ENCODE results near the gene NAV3. TPM values are rescaled to one million over a fixed set of nuclear protein-coding genes. Genes with fewer than 3 reads are reported as not detected.

NAV3 gene
- total RNA-seq, 1 experiment from 2014 or later: 3.4 TPM

DNA sequence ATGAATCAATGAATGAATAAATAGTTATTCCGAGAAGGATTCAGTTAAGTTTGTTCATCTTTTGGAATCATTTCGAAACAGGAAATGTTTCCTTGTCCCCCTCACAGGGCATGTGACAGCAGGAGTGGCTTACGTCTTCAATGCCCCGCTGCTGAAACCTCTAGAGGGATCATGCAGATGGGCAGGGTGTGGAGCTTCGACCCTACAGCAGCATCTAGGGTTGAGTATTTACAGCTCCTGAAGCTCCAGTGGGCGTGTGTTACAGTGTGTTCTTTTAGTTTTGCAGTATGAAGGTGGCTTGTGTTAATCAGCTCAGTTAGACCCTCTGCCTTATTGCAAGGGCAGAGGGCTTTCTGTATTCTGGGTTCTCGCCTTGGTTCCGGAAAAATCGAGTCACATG, 2.6 kb downstream of the NAV3 start:
- Histone ChIP-seq H3K4me3 (ENCODE audit: low read length) (no peak overlapping the region), H3K9me2 (replicated peaks; ENCODE audit: insufficient read depth, low read length) (no peaks in the 10 kb centered on the region), H2AFZ (ENCODE audit: low read length) (no peak overlapping the region), H3K4me1 (ENCODE audit: low read length) (no peaks in the 10 kb centered on the region), H3K27ac (ENCODE audit: low read length) (no peak overlapping the region), H3K36me3 (ENCODE audit: insufficient read depth, low read length) (no peaks in the 10 kb centered on the region), H3K4me2 (ENCODE audit: low read depth, low read length, poor library complexity, severe bottlenecking) (no peak overlapping the region), H4K20me1 (ENCODE audit: insufficient read depth, low read depth, low read length) (no peaks in the 10 kb centered on the region), H3K27me3 (ENCODE audit: low read length) (0 out of 2 replicates have a peak, but pooled peaks cover 2% of the 10 kb centered on the region), H3K79me2 (ENCODE audit: low read length) (no peaks in the 10 kb centered on the region), H3K9me3 (ENCODE audit: low read length) (no peaks in the 10 kb centered on the region), H3K9ac (ENCODE audit: low read length) (no peak overlapping the region)
- DNase-seq: no peak

DNA sequence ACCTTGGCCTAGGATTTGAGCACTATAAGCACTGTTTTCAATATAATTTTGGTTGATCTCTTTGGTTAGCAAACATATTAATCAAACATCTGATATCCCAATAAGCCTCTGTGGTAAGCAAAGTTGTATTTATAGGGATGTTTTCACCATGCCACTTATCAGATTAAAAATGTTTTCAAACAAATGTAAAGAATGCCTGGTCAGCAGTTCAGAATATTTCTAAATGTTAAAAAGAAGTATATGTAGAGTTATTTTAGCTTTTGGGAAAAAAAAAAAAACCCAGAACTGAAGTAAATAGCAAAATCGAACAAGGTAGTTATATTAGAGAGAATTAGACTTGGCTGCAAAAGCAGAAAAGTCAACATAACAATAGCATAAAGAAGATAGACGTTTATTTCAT, 3.9 kb downstream of the NAV3 start:
- no peak for DNase-seq
- Histone ChIP-seq H3K36me3 (ENCODE audit: insufficient read depth, low read length) (no peaks in the 10 kb centered on the region), H3K4me1 (ENCODE audit: low read length) (no peaks in the 10 kb centered on the region), H3K4me2 (ENCODE audit: low read depth, low read length, poor library complexity, severe bottlenecking) (no peak overlapping the region), H3K9me2 (replicated peaks; ENCODE audit: insufficient read depth, low read length) (no peaks in the 10 kb centered on the region), H2AFZ (ENCODE audit: low read length) (no peak overlapping the region), H3K27me3 (ENCODE audit: low read length) (0 out of 2 replicates have a peak, but pooled peaks cover 2% of the 10 kb centered on the region), H3K79me2 (ENCODE audit: low read length) (no peaks in the 10 kb centered on the region), H3K9ac (ENCODE audit: low read length) (no peak overlapping the region), H4K20me1 (ENCODE audit: insufficient read depth, low read depth, low read length) (no peaks in the 10 kb centered on the region), H3K27ac (ENCODE audit: low read length) (no peak overlapping the region), H3K9me3 (ENCODE audit: low read length) (no peaks in the 10 kb centered on the region), H3K4me3 (ENCODE audit: low read length) (no peak overlapping the region)

DNA sequence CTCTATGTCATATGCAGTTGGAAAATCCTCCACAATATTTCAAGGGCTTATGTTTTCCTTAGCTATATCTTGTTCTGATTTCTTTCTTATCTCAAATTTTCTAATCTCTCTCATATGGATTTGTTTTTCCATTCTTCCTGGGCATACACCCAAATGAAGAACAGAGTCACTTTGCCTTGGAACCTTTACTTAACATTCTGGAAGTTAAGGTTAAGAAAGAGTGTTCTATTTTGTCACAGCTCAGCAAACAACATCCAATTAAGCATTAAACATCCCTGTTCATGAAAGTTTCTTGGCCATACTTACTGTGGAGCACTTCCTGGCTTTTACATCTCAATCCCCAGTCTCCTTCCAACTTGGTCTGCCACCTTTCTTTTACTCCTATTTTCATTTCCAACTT, 5.3 kb downstream of the NAV3 start:
- Histone ChIP-seq H2AFZ (ENCODE audit: low read length) (no peak overlapping the region), H3K9me3 (ENCODE audit: low read length) (no peaks in the 10 kb centered on the region), H3K79me2 (ENCODE audit: low read length) (no peaks in the 10 kb centered on the region), H3K27me3 (ENCODE audit: low read length) (0 out of 2 replicates have a peak, but pooled peaks cover 2% of the 10 kb centered on the region), H3K36me3 (ENCODE audit: insufficient read depth, low read length) (no peaks in the 10 kb centered on the region), H3K27ac (ENCODE audit: low read length) (no peak overlapping the region), H3K9ac (ENCODE audit: low read length) (no peak overlapping the region), H3K4me3 (ENCODE audit: low read length) (no peak overlapping the region), H3K4me1 (ENCODE audit: low read length) (no peaks in the 10 kb centered on the region), H3K9me2 (replicated peaks; ENCODE audit: insufficient read depth, low read length) (no peaks in the 10 kb centered on the region), H4K20me1 (ENCODE audit: insufficient read depth, low read depth, low read length) (no peaks in the 10 kb centered on the region), H3K4me2 (ENCODE audit: low read depth, low read length, poor library complexity, severe bottlenecking) (no peak overlapping the region)
- DNase-seq: no peak

DNA sequence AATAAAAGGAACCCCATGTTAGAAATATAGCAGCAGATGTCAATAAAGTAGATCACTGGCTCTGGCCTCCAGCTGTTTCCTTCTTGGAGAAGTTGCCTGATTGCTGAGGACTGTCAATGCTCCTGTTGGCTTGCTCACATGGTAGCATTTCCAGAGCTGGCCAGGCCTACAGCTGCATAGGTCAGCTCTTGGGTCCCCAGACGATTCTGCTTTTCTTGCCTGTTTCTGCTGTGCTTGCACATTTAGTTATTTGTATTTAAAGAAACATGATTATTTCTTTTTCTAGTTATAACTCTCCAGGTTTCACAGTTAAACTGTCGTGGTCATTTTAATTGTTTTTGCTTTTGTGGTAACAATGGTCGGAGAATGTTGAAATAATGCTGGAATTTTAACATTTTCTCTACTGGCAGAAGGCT, 7.2 kb downstream of the NAV3 start:
- no peaks in the 10 kb centered on the region for H3K9me2 ChIP-seq (replicated peaks; ENCODE audit: insufficient read depth, low read length)
- no peak overlapping the region for H3K4me3 ChIP-seq (ENCODE audit: low read length)
- no peaks in the 10 kb centered on the region for H4K20me1 ChIP-seq (ENCODE audit: insufficient read depth, low read depth, low read length)
- no peaks in the 10 kb centered on the region for H3K4me1 ChIP-seq (ENCODE audit: low read length)
- no peaks in the 10 kb centered on the region for H3K79me2 ChIP-seq (ENCODE audit: low read length)
- no peaks in the 10 kb centered on the region for H3K36me3 ChIP-seq (ENCODE audit: insufficient read depth, low read length)
- H3K9me3 ChIP-seq (ENCODE audit: low read length): no peaks in the 10 kb centered on the region
- H3K4me2 ChIP-seq (ENCODE audit: low read depth, low read length, poor library complexity, severe bottlenecking): no peak overlapping the region
- H2AFZ ChIP-seq (ENCODE audit: low read length): no peak overlapping the region
- 0 out of 2 replicates have a peak, but pooled peaks cover 2% of the 10 kb centered on the region for H3K27me3 ChIP-seq (ENCODE audit: low read length)
- H3K27ac ChIP-seq (ENCODE audit: low read length): no peak overlapping the region
- no peak for DNase-seq
- no peak overlapping the region for H3K9ac ChIP-seq (ENCODE audit: low read length)

DNA sequence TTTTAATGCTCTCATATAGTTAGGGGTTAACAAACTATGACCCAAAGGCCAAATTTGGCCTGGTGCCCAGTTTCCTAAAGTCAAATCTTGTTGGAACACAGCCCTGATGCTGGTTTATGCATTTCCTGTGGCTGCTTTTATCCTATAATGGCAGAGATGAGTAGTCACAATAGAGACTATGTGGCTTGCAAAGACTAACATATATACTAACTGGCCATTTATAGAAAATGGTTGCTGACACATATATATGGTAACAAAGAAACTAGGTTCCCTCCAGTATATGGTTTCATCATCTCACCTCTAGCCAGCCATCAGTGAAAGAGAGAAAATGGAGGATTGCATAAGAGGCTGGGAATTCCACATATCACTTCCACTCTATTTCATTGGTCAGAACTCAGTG, 10.8 kb downstream of the NAV3 start:
- Histone ChIP-seq H2AFZ (ENCODE audit: low read length) (no peak overlapping the region), H3K27ac (ENCODE audit: low read length) (no peak overlapping the region)

DNA sequence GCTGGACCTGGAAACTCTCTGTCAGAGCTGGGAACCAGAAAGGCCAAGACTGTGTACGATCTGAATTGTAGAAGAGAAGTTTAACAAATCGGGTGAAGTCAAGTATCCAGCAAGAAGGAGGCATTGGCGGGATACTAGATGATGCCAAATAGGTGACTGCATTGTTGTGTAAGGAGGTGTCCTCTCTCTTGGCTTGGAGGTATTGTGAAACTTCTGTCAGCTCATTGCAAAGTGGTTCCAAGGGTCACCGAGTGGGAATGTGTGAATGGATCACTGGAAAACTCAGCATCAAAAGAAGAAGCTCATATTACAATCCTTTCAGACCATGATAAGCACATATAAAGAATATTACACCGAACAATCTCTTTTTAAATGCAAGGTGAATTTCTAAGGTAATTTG, 11.7 kb downstream of the NAV3 start:
- no peaks in the 10 kb centered on the region for H3K79me2 ChIP-seq (ENCODE audit: low read length)
- H3K9me3 ChIP-seq (ENCODE audit: low read length): no peaks in the 10 kb centered on the region
- H3K4me3 ChIP-seq (ENCODE audit: low read length): no peak overlapping the region
- DNase-seq: no peak
- H3K27me3 ChIP-seq (ENCODE audit: low read length): 0 out of 2 replicates have a peak, but pooled peaks cover 1% of the 10 kb centered on the region
- H2AFZ ChIP-seq (ENCODE audit: low read length): no peak overlapping the region
- no peak overlapping the region for H3K4me2 ChIP-seq (ENCODE audit: low read depth, low read length, poor library complexity, severe bottlenecking)
- no peaks in the 10 kb centered on the region for H4K20me1 ChIP-seq (ENCODE audit: insufficient read depth, low read depth, low read length)
- no peaks in the 10 kb centered on the region for H3K36me3 ChIP-seq (ENCODE audit: insufficient read depth, low read length)
- no peaks in the 10 kb centered on the region for H3K4me1 ChIP-seq (ENCODE audit: low read length)
- H3K9me2 ChIP-seq (replicated peaks; ENCODE audit: insufficient read depth, low read length): no peaks in the 10 kb centered on the region
- H3K9ac ChIP-seq (ENCODE audit: low read length): no peak overlapping the region
- no peak overlapping the region for H3K27ac ChIP-seq (ENCODE audit: low read length)

More for the DNA sequence above, 10.8 kb downstream of the NAV3 start:
- no peaks in the 10 kb centered on the region for H3K9me2 ChIP-seq (replicated peaks; ENCODE audit: insufficient read depth, low read length)
- no peaks in the 10 kb centered on the region for H3K36me3 ChIP-seq (ENCODE audit: insufficient read depth, low read length)
- no peaks in the 10 kb centered on the region for H4K20me1 ChIP-seq (ENCODE audit: insufficient read depth, low read depth, low read length)
- H3K4me2 ChIP-seq (ENCODE audit: low read depth, low read length, poor library complexity, severe bottlenecking): no peak overlapping the region
- no peak overlapping the region for H3K4me3 ChIP-seq (ENCODE audit: low read length)
- no peaks in the 10 kb centered on the region for H3K9me3 ChIP-seq (ENCODE audit: low read length)
- no peak for DNase-seq
- no peaks in the 10 kb centered on the region for H3K79me2 ChIP-seq (ENCODE audit: low read length)
- H3K9ac ChIP-seq (ENCODE audit: low read length): no peak overlapping the region
- H3K27me3 ChIP-seq (ENCODE audit: low read length): 0 out of 2 replicates have a peak, but pooled peaks cover 2% of the 10 kb centered on the region
- H3K4me1 ChIP-seq (ENCODE audit: low read length): no peaks in the 10 kb centered on the region

GRCh38 chr12:77845831-77846230, 15.1 kb downstream of the NAV3 start:
- Histone ChIP-seq H3K4me2 (ENCODE audit: low read depth, low read length, poor library complexity, severe bottlenecking) (no peak overlapping the region), H3K9ac (ENCODE audit: low read length) (no peak overlapping the region), H3K27me3 (ENCODE audit: low read length) (no peaks in the 10 kb centered on the region), H3K4me1 (ENCODE audit: low read length) (no peaks in the 10 kb centered on the region), H3K27ac (ENCODE audit: low read length) (no peak overlapping the region), H3K4me3 (ENCODE audit: low read length) (no peak overlapping the region), H3K36me3 (ENCODE audit: insufficient read depth, low read length) (no peaks in the 10 kb centered on the region), H3K9me3 (ENCODE audit: low read length) (no peaks in the 10 kb centered on the region), H2AFZ (ENCODE audit: low read length) (no peak overlapping the region), H4K20me1 (ENCODE audit: insufficient read depth, low read depth, low read length) (no peaks in the 10 kb centered on the region), H3K9me2 (replicated peaks; ENCODE audit: insufficient read depth, low read length) (no peaks in the 10 kb centered on the region), H3K79me2 (ENCODE audit: low read length) (no peaks in the 10 kb centered on the region)
- DNase-seq: no peak

GRCh38 chr12:77847060-77847541, 16.4 kb downstream of the NAV3 start:
- no peaks in the 10 kb centered on the region for H4K20me1 ChIP-seq (ENCODE audit: insufficient read depth, low read depth, low read length)
- no peaks in the 10 kb centered on the region for H3K79me2 ChIP-seq (ENCODE audit: low read length)
- DNase-seq: no peak
- no peaks in the 10 kb centered on the region for H3K9me3 ChIP-seq (ENCODE audit: low read length)
- H3K9me2 ChIP-seq (replicated peaks; ENCODE audit: insufficient read depth, low read length): no peaks in the 10 kb centered on the region
- H3K27me3 ChIP-seq (ENCODE audit: low read length): no peaks in the 10 kb centered on the region
- no peak overlapping the region for H3K27ac ChIP-seq (ENCODE audit: low read length)
- no peak overlapping the region for H3K9ac ChIP-seq (ENCODE audit: low read length)
- H3K4me1 ChIP-seq (ENCODE audit: low read length): no peaks in the 10 kb centered on the region
- H2AFZ ChIP-seq (ENCODE audit: low read length): no peak overlapping the region
- H3K4me2 ChIP-seq (ENCODE audit: low read depth, low read length, poor library complexity, severe bottlenecking): no peak overlapping the region
- no peak overlapping the region for H3K4me3 ChIP-seq (ENCODE audit: low read length)
- H3K36me3 ChIP-seq (ENCODE audit: insufficient read depth, low read length): no peaks in the 10 kb centered on the region
